Measurements from ENCODE around the gene TPRG1.

The TPRG1 gene

DNA sequence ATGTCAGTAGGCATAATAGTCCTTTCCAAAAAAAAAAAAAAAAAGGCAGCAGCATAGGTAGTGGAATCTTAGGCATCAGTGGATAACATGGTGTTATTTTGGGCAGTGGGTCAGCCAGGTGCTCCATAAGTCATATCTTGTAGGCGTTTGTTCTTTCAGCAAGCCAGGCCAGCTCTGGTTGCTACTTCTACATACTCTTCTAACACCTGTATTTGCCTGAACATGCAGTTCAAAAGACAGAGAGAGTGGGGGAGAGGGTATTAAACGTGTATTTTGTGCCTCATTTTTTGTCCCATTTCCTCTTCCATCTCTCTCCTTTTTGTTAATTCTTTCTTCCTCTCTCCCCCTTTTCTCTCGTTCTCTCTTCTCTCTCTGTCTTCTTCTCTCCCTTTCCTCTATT, 110.4 kb downstream of the TPRG1 start:
- no peak for DNase-seq (ENCODE audit: low read depth)

GRCh38 chr3:189282741-189283140, 111.0 kb downstream of the TPRG1 start:
- no peak for DNase-seq (ENCODE audit: low read depth)

- DNase-seq (ENCODE audit: low read depth), result no peak
These were observed 114.4 kb downstream of the TPRG1 start for GRCh38 chr3:189286188-189286587.

- no peak for DNase-seq (ENCODE audit: low read depth)
These were observed 115.1 kb downstream of the TPRG1 start for GRCh38 chr3:189286916-189287315.

DNA sequence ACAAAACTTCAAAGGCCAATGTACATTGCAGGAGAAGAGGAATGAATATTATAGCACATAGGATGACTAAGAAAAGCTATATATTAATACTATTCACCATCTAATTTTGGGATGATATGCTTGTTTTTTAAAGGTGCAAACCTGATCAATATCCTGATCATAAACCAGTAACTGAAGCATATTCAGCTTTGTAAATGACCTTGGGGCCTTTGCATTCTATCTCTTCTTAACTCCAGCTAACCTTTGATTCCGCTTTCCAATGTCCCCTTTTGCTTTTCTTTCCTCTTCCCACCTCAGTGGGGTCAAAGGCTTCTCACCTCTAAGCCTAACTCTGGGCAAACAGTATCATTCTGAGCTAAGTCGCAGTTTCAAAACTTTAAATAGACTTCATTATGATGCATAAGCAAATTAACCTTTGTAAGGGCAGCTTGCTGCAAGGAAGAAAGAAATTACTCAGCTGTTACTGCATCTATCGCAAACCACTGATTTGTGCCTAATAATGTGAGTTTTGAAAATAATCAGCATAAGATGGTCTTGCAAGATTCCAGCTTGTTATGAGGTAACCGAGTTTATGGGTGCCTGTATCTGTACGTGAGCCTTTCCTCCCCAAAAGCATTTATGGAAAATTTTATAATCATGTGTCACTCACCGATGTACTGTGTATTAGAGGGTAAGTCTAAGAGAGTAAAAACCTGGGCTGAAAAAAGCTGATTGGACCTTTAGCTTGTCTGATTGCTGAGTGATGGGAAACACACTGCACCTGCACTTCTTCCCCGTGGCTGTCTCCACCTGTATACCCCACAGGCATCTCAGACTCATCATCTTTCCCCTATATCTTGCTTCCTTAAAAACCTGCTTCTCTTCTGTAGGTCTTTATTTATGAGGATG, 116.8 kb downstream of the TPRG1 start:
- DNase-seq (ENCODE audit: low read depth), result no peak

- no peak for DNase-seq (ENCODE audit: low read depth)
These were observed 117.5 kb downstream of the TPRG1 start for GRCh38 chr3:189289251-189289650.

GRCh38 chr3:189292667-189293484, 121.1 kb downstream of the TPRG1 start:
- DNase-seq (ENCODE audit: low read depth), result no peak

GRCh38 chr3:189294649-189295048, 122.9 kb downstream of the TPRG1 start:
- DNase-seq (ENCODE audit: low read depth), result no peak

GRCh38 chr3:189295089-189295488, 123.3 kb downstream of the TPRG1 start:
- DNase-seq (ENCODE audit: low read depth), result no peak

DNA sequence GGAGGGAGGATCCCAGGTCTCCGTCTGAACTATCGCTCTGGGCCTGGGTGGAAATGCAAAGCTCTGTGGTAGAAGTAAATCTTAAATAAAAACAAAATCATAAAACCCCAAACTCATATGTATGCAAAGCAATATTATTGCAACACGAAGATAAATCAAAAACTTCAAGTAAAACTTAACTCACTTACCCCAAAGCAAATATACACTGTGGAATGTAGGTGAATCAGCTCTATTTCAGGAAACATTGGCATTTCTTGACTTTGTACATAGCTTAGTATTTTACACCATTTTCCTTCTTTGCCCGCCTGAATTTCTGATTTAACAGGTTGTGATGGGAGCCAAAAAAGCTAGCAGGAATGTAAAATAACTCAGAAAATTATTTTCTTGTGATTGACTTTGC, 126.2 kb downstream of the TPRG1 start:
- no peak for DNase-seq (ENCODE audit: low read depth)

GRCh38 chr3:189298469-189299375, 127.0 kb downstream of the TPRG1 start:
- DNase-seq (ENCODE audit: low read depth), result no peak

DNA sequence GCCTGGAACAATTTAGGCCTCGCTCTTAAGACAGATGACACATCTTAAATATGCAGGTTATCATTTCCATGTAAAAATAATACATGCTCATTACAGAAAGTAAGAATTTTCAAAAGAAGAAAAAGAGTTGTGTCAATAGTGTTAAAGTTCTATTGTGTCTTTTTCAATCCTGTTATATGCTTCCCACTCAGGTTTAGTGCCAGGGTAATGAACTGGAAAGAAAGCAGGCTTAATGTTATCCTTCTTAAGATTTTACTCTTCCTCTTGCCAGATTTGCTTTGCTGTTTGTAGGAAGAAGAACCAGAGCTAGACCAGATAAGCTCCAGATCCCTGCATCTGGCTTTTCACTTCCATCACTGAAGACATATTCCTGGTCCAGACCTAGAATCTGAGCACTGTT, 128.6 kb downstream of the TPRG1 start:
- DNase-seq (ENCODE audit: low read depth), result no peak

DNA sequence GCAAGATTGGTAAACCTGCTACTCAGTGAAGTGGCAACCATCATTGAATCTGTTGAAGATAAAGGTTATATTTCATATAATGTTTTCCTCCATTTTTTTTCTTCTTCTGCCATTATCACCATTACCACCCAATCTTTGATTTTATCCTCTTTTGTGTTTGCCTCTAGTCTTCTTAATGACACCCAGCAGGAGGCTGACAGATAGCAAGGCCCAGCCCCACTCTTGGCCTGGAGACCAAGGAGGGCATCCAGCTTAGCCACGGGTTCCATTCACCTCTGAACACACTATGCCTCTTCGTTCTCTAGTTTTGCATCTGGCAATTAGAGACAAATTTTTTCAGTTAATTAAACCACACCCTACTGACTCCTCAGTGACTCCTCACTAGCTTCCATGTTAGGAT, 129.7 kb downstream of the TPRG1 start:
- DNase-seq (ENCODE audit: low read depth), result no peak

DNA sequence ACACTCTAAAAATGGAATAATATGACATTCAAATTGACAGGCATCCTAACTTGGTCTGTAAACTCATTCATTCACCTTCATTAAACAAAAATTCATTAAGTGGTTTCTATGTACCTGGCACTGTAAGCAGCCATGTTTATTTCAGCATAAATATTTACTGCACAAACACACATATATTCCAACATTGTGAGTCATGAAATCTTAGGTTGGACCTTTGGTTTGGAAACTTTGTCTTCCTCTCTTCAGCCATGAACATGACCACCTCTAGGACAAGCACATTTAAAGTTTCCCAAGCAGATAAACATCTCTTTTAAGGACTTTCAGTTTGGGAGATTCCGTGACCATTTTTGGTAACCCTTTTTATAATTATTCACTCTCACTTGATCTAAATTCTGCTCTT, 131.8 kb downstream of the TPRG1 start:
- no peak for DNase-seq (ENCODE audit: low read depth)

- DNase-seq (ENCODE audit: low read depth), result no peak
These were observed 132.9 kb downstream of the TPRG1 start for GRCh38 chr3:189304465-189305351.

GRCh38 chr3:189305412-189305811, 133.6 kb downstream of the TPRG1 start:
- DNase-seq (ENCODE audit: low read depth), result no peak

DNA sequence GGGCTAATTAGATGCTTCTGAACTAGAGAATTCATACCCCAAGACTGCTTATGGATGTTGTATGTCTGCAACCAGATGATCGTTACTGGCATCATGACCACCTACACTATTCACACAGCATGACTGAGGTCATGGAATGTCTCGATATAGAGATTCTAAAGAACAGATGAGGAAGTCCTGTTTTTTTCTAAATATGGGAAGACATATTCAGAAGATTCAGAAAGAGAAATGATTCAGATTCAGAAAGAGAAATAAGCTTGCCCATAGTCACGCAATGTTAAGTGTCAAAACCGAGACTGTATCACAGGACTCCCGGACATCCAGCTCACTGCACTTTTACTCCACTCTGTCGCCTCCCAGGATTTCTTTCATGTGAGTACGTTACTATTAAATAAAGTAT, 136.2 kb downstream of the TPRG1 start:
- no peak for DNase-seq (ENCODE audit: low read depth)

DNA sequence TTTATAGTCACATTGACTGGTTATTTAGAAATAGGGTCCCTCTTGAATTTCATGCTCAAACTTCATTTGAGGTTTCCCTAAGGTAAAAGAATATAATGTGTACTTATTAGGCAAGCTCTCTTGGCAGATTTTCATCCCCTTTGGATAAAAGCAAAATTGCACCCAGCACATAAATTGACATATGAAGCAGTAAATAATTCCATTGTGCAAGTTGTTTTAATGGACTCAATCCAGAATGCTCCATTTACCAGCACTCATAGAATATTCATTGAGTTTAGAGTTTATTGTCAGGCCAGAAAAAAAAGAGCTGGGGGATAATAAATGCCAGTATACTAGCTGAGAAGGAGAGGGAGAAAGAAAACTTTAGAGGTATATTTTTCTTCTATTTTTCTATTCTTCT, 136.8 kb downstream of the TPRG1 start:
- no peak for DNase-seq (ENCODE audit: low read depth)

- no peak for DNase-seq (ENCODE audit: low read depth)
These were observed 137.7 kb downstream of the TPRG1 start for GRCh38 chr3:189309400-189309975.

DNA sequence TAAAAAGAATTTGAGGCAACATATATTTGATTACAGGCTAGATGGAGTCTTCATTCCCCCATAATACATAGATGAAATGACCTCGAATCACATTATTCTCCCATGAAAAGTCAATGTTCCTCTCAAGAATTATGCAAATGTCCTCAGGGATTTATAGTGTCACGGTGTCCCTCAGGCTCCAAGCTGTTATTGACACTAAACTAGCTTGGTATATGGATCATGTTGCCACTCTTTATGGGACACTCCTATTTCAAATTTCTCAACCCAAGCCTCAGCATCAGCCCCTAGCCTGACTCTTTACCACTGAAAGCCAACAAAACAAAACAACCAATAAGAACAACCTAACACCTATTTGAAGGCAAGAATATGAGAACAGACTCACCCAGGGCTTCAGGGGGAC, 139.8 kb downstream of the TPRG1 start:
- DNase-seq (ENCODE audit: low read depth), result no peak

DNA sequence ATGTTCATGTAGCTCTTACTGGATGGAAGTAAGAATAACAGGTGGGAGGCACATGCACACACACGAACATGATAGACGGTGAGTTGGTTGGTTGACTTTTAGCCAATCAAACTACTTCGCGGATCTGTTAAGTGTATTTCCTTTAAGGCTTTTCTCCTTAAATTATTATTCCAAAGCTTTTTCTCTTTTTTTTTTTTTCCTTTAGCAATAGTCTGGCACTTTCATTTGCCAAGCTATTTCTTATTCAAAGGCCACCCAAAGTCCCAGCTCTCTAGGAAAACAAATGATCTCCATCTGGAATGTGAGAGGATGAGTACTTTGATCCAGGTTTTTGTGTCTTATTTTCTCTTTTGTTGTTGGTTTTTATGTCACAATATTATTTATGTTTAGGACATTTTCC, 141.1 kb downstream of the TPRG1 start:
- no peak for DNase-seq (ENCODE audit: low read depth)

Measured in CMK (cell line).